Sigmoid colon (tissue), 4 donors: Measurements from ENCODE around the gene KLF15.

Experiments
- CTCF ChIP-seq, 4 experiments: fragments of 450-650 bp in 3 of 4; fragments of 200-600 bp in 1 of 4; IDR thresholded peaks; one replicate each; pipeline ENCODE4 v1.5.1; 2016 to 2019; ENCODE audit warnings: antibody characterized with exemption in 4 of 4, mild to moderate bottlenecking in 3 of 4, moderate library complexity in 2 of 4
- EP300 ChIP-seq, 4 donors: sonication (generic); formaldehyde crosslinking; IDR thresholded peaks; one replicate each; pipeline ENCODE4 v1.6.1; 2017; ENCODE audit warnings: antibody characterized with exemption in 4 of 4
- POLR2A ChIP-seq, 2 donors: fragments of 450-650 bp; IDR thresholded peaks; one replicate each; pipeline ENCODE4 v1.6.1; 2016; ENCODE audit warnings: antibody characterized with exemption in 2 of 2, mild to moderate bottlenecking in 2 of 2, moderate library complexity in 2 of 2
- POLR2AphosphoS5 ChIP-seq, 4 donors: sonication (generic); formaldehyde crosslinking; IDR thresholded peaks; one replicate each; pipeline ENCODE4 v1.6.1; 2017; ENCODE audit warnings: antibody characterized with exemption in 4 of 4

GRCh38 chr3:126352476-126353454 lies 4.4 kb downstream of the KLF15 start:
- TF ChIP-seq CTCF (IDR thresholded peaks at IDR 0.05) (no peak), POLR2A (IDR thresholded peaks at IDR 0.05) (no peak), POLR2AphosphoS5 (IDR thresholded peaks at IDR 0.05) (no peak), EP300 (IDR thresholded peaks at IDR 0.05) (no peak)
